GM23338 (cell line): ENCODE measurements around the gene GALNT11.

Experiments used
- CTCF ChIP-seq, 2 experiments: fragments of 200-600 bp in 1 of 2; sonication (generic) in 1 of 2; conservative IDR thresholded peaks; 2 replicates each; pipeline versions ENCODE4 v1.5.1 to v1.6.1; 2016 to 2017; ENCODE audit warnings: antibody characterized with exemption in 2 of 2, low read depth in 2 of 2, mild to moderate bottlenecking in 2 of 2, moderate library complexity in 1 of 2
- ETS1 ChIP-seq: IDR thresholded peaks from 2 replicates; pipeline ENCODE4 v1.6.1; 2016; ENCODE audit warnings: antibody characterized with exemption
- EZH2 ChIP-seq: fragments of 200-600 bp; sonication (generic); IDR thresholded peaks from one replicate; pipeline ENCODE4 v1.8.0; 2017; ENCODE audit warnings: antibody characterized with exemption, mild to moderate bottlenecking, low read depth; ENCODE audit not compliant: unreplicated experiment
- EZH2phosphoT487 ChIP-seq: fragments of 200-600 bp; sonication (generic); IDR thresholded peaks from one replicate; pipeline ENCODE4 v1.8.1; 2018; ENCODE audit warnings: antibody characterized with exemption; ENCODE audit not compliant: unreplicated experiment
- JUNB ChIP-seq: IDR thresholded peaks from one replicate; pipeline ENCODE4 v1.6.1; 2016; ENCODE audit warnings: antibody characterized with exemption; ENCODE audit not compliant: unreplicated experiment
- NANOG ChIP-seq: IDR thresholded peaks from 2 replicates; pipeline ENCODE4 v1.6.1; 2016; ENCODE audit warnings: antibody characterized with exemption, borderline replicate concordance
- POLR2AphosphoS5 ChIP-seq: IDR thresholded peaks from 2 replicates; pipeline ENCODE4 v1.6.1; 2016; ENCODE audit warnings: antibody characterized with exemption, low read depth
- REST ChIP-seq: IDR thresholded peaks from one replicate; pipeline ENCODE4 v1.6.1; 2018; ENCODE audit warnings: antibody characterized with exemption; ENCODE audit not compliant: unreplicated experiment

GRCh38 chr7:152035817-152036216, 10.3 kb downstream of the GALNT11 start:
- TF ChIP-seq CTCF (conservative IDR thresholded peaks at IDR 0.05; ENCODE audit: low read depth in 2 of 2) (no peak), EZH2 (no peak), POLR2AphosphoS5 (no peak), EZH2phosphoT487 (no peak), ETS1 (no peak), NANOG (no peak), JUNB (no peak), REST (no peak)
